Stimulated activated CD8-positive, alpha-beta memory T cell treated with anti-CD3 and anti-CD28 coated beads, Interleukin-15, amount 100 ng/mL, for 24 hours (primary cell): ENCODE data around the gene B2M.
"Not testable (repeated sequence)": the region's sequence is repeated elsewhere in the genome, so short reads cannot be mapped to it uniquely, and the experiment has no call there.

Experiments used
- DNase-seq: peaks from one replicate; pipeline ENCODE4 v3.0.0-alpha.2; 2020; ENCODE audit warnings: low read depth

The B2M gene

DNA sequence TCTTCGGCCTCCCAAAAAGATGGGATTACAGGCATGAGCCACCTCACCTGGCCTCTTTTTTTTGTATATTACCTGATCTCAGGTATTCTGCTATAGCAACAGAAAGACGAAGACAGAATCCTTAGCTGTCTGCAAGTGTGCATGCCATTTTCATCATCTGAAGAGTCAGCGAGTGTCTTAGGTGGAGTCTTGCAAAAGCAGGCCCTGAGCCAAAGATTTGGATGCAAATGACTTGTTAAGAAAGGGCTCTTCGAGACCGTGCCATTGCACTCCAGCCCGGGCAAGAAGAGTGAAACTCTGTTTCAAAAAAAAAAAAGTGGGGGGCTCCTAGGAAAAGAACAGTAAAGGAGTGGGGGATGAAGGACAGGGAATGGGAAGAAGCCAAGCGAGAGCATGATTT, 14.8 kb downstream of the B2M start:
- DNase-seq = no peak

DNA sequence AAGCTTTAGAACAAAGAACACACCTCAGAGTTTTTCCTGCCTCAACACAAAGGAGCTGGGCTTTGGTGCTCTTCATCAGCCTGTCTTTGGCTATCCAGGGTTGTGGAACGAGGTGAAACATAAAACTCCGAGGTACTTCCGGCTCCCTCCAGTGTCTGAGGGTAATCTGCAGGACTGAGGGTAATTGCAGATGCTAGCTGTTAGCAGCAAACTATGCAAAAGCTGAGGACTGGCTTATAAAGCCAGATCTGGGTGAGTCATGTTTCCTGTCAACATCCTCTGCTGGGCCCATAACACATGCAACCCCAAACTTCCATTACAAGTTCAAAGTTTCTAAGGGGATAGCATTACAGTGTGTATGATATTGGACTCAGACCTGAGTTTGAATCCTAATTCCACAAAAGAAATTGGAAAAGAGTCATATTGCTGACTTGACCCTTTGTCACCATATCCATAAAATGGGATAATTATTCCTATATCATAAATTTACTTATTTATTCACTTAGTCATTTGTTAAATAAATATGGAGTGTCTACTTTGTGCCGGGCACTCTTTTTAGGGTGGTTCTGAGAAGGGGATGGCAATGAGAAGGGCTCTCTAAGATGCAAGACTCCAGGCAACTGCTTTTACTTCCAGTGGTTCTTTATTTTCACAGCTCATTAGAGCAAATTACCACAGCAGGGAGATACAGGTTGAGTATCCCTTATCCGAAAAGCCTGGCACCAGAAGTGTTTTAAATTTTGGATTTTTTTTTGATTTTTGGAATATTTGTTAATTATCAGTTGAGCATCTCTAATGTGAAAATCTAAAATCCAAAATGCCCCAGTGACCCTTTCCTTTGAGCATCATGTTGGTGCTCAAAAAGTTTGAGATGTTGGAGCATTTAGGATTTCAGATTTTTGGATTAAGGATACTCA, 15.5 kb downstream of the B2M start:
- DNase-seq = no peak

DNA sequence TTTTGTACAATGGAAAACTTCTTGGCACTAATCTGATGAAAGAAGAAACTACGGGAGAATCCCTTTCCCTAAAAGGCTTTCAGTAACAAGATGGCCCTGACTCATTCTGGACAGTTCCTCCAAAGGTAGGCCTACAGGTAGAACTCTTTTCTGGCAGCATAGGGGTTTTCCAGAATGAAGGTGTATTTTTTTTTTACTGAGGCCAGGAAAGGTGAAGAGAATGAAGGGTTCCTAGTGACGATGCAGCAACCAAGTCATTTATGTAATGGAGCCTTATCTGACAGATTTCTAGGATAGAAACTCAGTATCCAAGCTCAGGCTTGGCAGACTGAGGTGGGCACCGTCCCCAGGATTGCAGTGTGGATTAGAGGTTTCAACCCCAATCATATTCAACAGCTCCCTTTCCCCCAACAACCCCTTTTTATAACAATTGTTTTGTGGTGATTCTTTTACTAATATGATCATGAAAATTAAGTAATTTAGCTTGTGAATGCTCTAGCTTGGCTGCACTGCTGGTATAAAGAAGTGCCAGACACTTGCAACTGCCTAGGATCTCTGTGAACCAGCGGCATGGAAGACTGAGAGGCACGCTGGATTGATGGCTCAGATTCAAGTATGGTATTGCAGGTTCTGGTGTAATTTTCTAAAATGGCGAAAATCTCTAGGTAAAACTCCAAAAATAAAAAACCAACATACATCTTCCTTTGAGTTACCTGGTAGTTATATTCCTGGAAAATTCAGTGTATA, 16.3 kb downstream of the B2M start:
- DNase-seq = no peak

DNA sequence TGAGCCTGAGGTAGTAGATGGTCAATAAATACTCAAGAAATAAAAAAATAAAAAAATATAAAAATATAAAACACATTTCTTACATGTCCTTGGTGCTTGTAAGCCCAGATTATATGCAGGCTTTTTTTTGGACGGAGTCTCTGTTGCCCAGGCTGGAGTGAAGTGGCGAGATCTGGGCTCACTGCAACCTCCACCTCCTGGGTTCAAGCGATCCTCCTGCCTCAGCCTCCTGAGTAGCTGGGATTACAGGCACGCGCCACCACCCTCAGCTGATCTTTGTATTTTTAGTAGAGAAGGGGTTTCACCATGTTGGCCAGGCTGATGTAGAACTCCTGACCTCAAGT, 16.9 kb downstream of the B2M start:
- DNase-seq = not testable (repeated sequence)

DNA sequence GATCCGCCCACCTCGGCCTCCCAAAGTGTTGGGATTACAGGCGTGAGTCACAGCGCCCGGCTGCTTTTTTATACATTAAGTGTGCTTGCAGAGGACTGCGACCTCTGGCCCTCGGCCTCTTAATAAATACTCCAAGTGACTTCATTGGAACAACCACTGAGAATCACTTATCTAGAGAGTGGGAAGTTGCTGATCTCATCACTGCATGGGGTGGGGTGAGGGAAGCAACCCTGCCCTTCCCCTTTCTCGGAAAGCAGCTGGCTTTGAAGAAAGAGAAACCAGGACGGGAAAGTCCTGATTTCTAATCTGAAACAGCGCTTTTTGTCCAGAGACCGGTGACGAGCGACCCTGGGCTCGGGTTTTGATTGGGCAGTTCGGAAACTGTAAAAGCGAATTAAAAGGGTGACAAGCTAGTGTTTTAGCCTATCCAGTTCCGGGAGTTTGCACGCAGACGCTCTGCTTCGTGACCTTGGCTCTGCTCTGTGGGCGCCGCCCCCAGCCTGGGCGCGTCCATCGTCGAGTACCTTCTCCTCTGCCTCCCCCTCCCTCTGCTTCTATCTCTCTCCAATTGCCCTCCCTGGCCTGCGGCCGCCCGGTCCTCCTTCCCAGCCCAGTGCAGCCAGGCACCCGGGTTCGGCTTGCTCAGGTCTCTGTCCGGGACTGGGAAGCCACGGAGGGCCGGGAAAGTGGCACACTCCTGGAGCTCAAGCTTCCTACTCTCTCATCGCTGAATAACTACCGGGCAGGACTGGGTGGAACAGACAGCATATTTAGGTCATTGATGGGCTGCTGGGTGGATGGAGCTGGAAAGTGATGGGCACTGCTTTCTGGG, 17.5 kb downstream of the B2M start:
- peak; percentile 70 for DNase-seq

DNA sequence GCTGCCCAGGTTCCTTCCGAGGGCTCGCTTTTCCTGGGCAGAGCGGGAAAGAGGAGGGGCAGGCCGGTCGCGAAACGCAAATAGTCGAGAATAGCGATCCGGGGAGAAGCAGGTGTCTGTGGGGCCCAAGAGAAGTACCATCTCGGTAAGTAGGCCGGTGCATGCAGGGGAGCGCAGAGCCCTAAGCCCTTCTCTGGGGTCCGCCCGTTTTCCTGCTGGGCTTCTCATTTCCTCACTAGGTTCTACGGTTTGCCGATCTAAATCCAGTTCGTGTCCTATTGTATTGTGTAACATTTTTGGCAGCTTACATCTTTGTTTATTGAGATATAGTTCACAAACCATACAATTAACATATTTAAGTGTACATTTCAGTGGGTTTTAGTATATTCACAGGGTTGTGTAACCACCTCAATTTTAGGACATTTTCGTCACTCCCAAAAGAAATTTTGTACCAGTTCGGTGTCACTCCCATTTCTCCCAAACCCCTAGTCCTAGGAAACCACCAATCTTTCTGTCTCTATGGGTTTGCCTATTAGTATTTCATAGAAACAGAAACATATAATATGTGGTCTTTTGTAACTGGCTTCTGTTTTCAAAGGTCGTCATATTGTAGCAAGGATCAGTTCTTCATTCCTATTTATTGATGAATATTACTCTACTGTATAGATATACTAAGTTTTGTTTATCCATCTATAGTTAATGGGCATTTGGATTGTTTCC, 18.3 kb downstream of the B2M start:
- no peak for DNase-seq

DNA sequence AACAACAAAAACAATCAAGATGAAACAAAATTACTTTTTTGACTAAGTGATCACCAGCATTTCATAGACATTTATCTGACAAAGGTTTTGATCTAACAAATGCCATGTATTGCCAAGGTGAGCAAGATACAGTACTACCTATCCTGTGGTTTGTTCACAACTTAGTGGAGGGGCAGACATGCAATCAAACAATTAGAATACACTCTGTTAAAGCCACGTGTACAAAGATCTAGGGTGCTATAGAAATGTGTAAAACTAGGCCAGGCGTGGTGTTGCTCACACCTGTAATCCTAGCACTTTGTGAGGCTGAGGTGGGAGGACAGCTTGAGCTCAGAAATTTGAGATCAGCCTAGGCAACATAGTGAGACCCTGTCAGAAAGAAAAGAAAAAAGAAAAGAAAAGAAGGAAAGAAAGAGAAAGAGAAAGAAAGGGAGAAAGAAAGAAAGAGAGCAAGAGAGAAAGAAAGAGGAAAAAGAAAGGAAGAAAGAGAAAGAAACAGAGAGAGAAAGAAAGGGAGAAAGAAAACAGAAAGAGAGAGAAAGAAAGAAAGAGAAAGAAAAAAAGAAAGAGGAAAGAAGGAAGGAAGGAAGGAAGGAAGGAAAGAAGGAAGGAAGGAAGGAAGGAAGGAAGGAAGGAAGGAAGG, 23.6 kb downstream of the B2M start:
- DNase-seq = no peak

DNA sequence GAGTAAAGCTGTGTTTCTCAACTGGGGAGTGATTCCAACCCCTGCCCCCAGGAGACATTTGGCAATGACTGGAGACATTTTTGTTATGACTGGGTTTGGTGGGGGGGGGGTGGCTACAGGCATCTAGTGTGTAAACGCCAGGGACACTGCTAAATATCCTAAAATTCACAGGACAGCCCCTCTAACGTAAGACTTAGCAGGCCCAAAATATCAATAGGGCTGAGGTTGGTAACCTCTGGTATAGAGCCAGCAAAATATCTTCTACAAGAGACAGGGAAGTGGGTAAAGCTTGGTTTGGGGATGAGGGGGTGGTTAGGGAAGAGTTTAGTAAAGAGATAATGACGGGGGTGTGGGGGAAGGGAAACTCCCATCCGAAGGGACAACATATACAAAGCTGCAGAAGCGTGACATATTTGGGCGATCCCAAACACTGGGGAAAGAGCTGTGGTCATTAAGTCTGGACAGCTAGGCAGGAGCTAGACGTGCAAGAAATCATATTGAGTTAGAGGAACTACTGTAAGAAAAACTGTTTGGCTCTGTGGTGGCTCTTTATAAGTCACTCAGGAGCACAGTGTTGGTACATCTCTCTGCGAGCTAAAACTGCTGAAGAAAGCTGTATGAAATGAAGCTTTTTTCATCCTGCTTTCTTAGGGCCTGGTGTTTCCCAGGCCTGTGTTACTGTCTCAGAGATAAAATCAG, 24.3 kb downstream of the B2M start:
- DNase-seq = no peak

DNA sequence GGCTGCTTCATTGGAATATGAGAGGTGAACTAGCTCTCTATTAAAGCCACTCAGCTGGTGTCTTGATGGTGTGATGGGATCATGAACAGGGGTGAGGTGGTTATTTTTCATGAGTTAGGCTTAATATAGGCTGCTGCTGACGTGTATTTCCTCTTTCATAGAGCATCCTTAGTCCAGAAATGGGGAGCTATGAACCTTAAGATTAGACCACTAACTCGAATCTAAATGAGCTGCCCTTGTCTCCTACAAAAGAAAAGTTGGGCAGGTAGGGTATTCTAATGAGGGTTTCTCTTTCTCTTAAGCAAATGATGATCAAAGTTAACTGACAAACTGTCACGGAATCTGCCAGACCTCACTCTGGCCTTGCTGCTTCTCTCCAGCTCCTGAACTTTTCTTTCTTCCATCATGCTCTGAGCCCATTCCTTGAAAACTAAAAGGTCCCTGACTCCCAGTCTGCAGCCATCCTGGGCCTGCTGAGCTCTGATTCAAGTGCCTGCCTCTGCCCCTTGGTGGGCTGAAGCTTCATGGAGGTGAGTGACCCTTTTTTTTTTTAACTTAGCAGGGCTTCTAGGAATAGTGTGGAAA, 25.0 kb downstream of the B2M start, which contains the start of gene TRIM69:
Gene TRIM69 (plus strand): TSS at position 348 of the 585 bp plus-strand sequence. CDS start 177 bp downstream, at position 525.
- DNase-seq = no peak

DNA sequence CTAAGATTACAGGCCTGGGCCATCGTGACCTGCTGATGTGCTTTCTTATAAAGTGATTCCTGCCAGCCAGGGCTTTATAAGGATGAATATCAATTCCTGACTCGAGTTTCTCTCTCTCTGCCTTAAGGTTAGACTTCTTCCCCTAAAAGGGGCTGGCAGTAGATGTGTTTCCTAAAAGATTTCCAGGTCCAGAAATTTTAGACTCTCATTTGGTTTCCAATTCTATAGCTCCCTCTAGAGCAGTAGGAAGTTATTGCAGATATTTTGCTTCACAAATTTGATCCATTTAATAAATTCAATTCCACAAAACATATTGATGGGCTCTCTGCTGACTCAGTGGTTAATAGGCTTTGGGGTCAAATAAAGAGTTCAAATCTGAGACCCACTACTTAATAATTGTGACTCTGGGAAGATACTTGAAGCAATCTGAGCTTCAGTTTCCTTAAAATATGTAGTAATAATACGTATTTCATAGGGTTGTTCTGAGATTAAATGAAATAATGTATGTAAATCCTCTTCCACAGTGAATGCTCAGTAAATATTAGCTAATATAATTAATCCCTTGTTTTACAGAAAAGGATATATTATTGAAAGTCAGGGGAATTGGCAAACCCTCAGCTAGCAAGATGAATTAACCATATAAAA, 27.1 kb downstream of the B2M start:
- DNase-seq = no peak

DNA sequence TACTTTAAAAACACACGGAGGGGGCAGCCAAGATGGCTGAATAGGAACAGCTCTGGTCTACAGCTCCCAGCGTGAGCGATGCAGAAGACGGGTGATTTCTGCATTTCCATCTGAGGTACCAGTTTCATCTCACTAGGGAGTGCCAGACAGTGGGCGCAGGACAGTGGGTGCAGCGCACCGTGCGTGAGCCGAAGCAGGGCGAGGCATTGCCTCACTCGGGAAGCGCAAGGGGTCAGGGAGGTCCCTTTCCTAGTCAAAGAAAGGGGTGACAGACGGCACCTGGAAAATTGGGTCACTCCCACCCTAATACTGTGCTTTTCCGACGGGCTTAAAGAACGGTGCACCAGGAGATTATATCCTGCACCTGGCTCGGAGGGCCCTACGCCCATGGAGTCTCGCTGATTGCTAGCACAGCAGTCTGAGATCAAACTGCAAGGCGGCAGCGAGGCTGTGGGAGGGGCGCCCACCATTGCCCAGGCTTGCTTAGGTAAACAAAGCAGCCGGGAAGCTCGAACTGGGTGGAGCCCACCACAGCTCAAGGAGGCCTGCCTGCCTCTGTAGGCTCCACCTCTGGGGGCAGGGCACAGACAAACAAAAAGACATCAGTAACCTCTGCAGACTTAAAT, 28.0 kb downstream of the B2M start:
- not testable (repeated sequence) for DNase-seq

DNA sequence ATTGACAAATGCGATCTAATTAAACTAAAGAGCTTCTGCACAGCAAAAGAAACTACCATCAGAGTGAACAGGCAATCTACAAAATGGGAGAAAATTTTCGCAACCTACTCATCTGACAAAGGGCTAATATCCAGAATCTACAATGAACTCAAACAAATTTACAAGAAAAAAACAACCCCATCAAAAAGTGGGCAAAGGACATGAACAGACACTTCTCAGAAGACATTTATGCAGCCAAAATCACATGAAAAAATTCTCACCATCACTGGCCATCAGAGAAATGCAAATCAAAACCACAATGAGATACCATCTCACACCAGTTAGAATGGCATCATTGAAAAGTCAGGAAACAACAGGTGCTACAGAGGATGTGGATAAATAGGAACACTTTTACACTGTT, 32.1 kb downstream of the B2M start:
- DNase-seq = not testable (repeated sequence)

DNA sequence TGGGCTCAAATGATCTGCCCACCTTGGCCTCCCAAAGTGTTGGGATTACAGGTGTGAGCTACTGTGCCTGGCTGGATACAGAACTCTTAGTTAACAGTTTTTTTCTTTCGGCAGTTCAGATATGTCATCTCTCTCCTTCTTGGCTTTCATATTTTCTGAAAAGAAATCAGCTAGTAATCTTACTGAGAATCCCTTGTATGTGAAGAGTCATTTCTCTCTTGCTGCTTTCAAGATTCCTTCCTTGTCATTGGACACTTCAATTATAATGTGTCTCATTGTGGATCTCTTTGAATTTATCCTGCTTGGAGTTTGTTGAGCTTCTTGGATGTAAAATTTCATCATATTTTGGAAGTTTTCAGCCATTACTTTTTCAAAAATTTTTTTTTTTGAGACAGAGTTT, 42.0 kb downstream of the B2M start:
- DNase-seq = no peak

DNA sequence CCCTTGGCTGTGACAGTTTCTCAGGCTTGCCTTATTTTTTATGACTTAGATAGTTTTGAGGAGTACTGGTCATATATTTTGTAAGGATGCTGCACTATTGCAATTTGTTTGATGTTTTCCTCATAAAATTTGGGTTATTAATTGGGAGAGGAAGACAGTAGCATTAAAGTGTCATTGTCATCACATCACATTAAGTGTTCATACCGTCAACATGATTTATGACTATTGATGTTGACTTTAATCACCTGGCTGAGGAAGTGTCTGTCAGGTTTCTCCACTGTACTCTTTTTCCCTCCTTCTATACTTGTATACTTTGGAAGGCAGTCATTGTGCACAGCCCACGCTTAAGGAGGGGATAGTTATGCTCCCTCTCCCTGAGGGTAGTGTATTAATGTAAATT, 51.9 kb downstream of the B2M start:
- no peak for DNase-seq

DNA sequence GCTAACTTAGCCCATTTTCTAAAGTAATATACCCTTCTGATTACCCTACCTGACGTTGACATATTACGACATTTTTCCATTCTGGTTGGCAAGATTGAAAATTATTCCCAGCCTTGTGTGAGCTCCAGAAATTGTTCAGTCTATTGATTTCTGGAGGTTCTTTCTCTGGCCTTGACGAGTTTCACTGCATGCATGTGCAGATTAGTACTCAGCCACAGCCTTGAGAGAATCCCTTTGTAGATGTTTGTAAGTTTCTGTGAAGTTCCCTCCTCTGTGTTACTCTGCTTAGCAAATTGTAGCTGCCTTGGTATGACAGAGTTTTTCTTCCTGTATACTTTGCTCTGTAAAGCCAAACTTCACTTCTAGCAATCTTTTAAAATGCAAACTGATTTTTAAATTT, 52.5 kb downstream of the B2M start:
- no peak for DNase-seq

DNA sequence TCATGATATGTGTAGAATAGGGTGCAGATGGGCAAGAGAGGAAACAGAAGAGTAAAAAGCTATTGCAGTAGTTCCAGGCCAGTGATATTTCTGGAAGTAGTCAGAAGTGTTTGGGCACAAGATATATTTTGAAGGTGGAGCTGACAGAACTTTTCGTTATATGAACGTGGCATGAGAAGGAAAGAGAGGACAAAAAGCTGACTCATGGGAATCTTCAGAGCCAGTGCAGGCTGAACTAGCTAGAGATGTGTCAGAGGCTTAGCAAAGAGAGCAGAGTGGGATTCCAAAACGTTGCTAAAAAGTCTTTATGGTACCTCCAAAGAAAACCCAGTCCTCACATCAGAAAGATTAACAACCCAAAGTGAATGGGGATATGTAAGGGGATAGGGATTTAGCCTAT, 53.7 kb downstream of the B2M start:
- no peak for DNase-seq
